HepG2 (cell line): Measurements from ENCODE around the gene CEP250.

Experiments used
- NCOR1 ChIP-seq: fragments of 200-600 bp; sonication (generic); IDR thresholded peaks from 2 replicates; pipeline ENCODE4 v1.7.0; 2017; ENCODE audit warnings: antibody characterized with exemption, low read length, borderline replicate concordance
- SP5 ChIP-seq: IDR thresholded peaks from 2 replicates; pipeline ENCODE4 v1.6.1; 2016; ENCODE audit warnings: low read depth, borderline replicate concordance
- TF ChIP-seq, protein P1 (sequence below): sonication (generic); formaldehyde crosslinking; IDR thresholded peaks from 2 replicates; pipeline ENCODE4 v1.8.0; 2022; ENCODE audit warnings: low read depth, missing genetic modification reagents

DNA sequence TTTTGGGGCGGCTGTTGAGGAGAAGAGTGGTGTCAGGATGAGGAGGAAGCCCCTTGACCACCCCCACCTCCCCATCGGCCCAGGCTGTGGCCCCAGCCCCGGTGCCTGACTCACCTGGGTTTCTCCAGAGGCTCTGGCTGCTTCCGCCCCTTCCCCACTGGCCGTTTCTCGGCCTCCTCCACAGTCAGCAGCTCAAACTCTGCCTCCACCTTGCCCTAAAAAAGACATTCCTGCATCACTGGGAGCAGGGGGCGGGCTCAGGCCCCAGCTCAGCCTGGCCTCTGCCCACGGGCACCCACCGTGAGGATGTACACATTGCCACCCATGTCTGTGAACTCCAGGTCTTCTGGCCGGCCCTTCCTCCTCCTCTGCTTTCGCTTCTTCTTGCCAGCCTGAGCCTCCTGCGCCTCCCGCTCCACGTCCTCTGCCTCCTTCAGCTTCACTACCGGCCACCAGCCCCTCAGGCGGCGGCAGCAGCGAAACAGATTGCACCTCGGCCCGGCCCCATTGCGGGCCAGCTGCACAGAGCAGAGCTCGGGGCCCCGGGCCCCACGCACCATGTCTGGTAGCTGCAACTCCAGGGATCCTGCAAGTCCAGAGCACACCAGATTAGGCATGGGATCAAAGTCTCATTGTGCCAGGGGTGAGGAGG, 103.8 kb downstream of the CEP250 start:
- TF ChIP-seq, protein P1, sequence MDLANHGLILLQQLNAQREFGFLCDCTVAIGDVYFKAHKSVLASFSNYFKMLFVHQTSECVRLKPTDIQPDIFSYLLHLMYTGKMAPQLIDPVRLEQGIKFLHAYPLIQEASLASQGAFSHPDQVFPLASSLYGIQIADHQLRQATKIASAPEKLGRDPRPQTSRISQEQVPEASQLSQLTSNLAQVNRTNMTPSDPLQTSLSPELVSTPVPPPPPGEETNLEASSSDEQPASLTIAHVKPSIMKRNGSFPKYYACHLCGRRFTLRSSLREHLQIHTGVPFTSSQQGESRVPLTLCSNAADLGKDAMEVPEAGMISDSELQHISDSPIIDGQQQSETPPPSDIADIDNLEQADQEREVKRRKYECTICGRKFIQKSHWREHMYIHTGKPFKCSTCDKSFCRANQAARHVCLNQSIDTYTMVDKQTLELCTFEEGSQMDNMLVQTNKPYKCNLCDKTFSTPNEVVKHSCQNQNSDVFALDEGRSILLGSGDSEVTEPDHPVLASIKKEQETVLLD = no peak
- TF ChIP-seq SP5 (CRISPR knock-in tag) (no peak), NCOR1 (no peak)
